Adipocyte (in vitro differentiated cells): Measurements from ENCODE around the gene RSBN1.
"Not testable (repeated sequence)": the region's sequence is repeated elsewhere in the genome, so short reads cannot be mapped to it uniquely, and the experiment has no call there.

Experiments used
- DNase-seq: peaks from one replicate; pipeline ENCODE4 v3.0.0-alpha.2; 2015; ENCODE audit warnings: low read depth
- H3K27me3 ChIP-seq: replicated peaks from 2 replicates; pipeline ENCODE4 v1.7.0; 2013; ENCODE audit warnings: mild to moderate bottlenecking, low read length, moderate library complexity; ENCODE audit not compliant: control insufficient read depth, insufficient read depth
- H3K36me3 ChIP-seq: 2 replicates; pipeline ENCODE4 v1.7.0; 2013; ENCODE audit warnings: low read length, mild to moderate bottlenecking, moderate library complexity; ENCODE audit not compliant: control insufficient read depth, insufficient read depth, severe bottlenecking
- H3K4me1 ChIP-seq: 2 replicates; pipeline ENCODE4 v1.7.0; 2013; ENCODE audit warnings: mild to moderate bottlenecking, low read length, moderate library complexity; ENCODE audit not compliant: control insufficient read depth, insufficient read depth
- H3K4me3 ChIP-seq: 2 replicates; pipeline ENCODE4 v1.7.0; 2013; ENCODE audit warnings: mild to moderate bottlenecking, low read length, moderate library complexity
- H3K9ac ChIP-seq: 2 replicates; pipeline ENCODE4 v1.7.0; 2013; ENCODE audit warnings: mild to moderate bottlenecking, low read length, moderate library complexity
- H3K9me3 ChIP-seq: 2 replicates; pipeline ENCODE4 v1.7.0; 2013; ENCODE audit warnings: mild to moderate bottlenecking, low read length, moderate library complexity; ENCODE audit not compliant: control insufficient read depth

Gene RSBN1

DNA sequence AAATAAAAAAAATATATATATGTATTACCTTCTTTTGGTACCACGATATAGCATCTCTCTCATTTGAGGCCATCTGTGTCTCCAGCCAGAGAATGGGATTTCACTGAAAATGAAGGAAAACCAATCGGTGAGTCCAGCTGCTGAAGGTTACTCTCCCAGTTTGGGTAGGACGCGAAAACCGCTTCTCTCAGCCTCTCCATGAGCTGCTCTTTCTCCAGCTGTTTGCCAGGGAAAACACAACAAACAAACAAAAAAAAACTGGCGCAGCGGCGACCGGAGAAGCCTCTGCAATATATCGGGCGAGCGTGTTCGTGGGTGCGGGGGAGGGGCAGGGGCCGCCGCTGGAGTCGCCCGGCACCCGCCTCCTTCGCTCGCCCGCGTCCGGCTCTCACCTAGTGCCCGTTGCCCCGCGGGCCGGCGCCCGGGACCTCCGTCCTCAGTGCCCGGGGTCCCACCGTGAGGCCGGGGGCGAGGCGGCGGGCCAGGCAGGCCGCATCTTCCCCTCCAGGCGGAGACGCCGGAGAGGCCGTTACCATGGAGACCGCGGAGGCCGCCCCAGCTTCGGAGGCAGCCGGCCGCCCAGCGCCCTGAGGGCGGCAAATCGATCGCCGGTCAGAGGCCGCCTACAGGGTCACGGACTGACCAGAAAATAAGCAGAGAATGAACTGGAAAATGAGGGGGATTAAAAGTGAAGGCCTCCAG is 53.5 kb downstream of the RSBN1 start:
- Histone ChIP-seq H3K27me3 (no peaks in the 10 kb centered on the region), H3K4me1 (peaks cover 36% of the 10 kb centered on the region), H3K9ac (peak overlapping the region; percentile 93), H3K36me3 (peaks cover 10% of the 10 kb centered on the region), H3K4me3 (peak overlapping the region; percentile 89), H3K9me3 (no peaks in the 10 kb centered on the region)
- DNase-seq = peak; percentile 80

- Histone ChIP-seq H3K4me3 (peak overlapping the region; percentile 31), H3K9me3 (no peaks in the 10 kb centered on the region)
- no peak for DNase-seq
Observed at GRCh38 chr1:113756461-113756860, 55.8 kb downstream of the RSBN1 start.

GRCh38 chr1:113753333-113753732 is 58.9 kb downstream of the RSBN1 start:
- H3K27me3 ChIP-seq, DNase-seq, H3K4me3 ChIP-seq, H3K9me3 ChIP-seq, H3K9ac ChIP-seq: not testable (repeated sequence)
- peaks cover 44% of the 10 kb centered on the region for H3K36me3 ChIP-seq
- peaks cover 14% of the 10 kb centered on the region for H3K4me1 ChIP-seq

More at GRCh38 chr1:113756461-113756860, 55.8 kb downstream of the RSBN1 start:
- no peaks in the 10 kb centered on the region for H3K27me3 ChIP-seq
- H3K4me1 ChIP-seq = peaks cover 20% of the 10 kb centered on the region
- peaks cover 25% of the 10 kb centered on the region for H3K36me3 ChIP-seq
- H3K9ac ChIP-seq = no peak overlapping the region

GRCh38 chr1:113751516-113751915 is 60.8 kb downstream of the RSBN1 start:
- DNase-seq = no peak

DNA sequence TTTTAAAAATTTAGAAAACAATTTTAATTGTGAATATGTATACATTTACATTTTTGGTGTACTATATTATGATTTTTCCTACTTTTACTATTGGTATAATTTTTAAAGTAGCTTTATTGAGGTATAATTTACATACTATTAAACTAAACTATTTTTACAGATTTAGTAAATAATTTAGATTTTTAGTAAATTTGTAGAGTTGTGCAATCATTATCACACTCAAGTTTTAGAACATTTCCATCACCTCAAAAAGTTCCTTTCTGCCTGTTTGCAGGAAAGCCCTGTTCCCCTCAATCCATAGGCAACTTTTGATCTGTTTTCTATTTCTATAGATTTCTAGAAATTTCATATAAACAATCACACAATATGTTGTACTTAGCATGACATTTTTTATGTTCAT is 61.2 kb downstream of the RSBN1 start:
- no peak for DNase-seq
- Histone ChIP-seq H3K27me3 (no peaks in the 10 kb centered on the region), H3K4me3 (no peak overlapping the region), H3K36me3 (peaks cover 53% of the 10 kb centered on the region), H3K4me1 (peaks cover 14% of the 10 kb centered on the region), H3K9me3 (no peaks in the 10 kb centered on the region), H3K9ac (no peak overlapping the region)

More at GRCh38 chr1:113751516-113751915, 60.8 kb downstream of the RSBN1 start:
- Histone ChIP-seq H3K9ac (no peak overlapping the region), H3K36me3 (peaks cover 49% of the 10 kb centered on the region), H3K27me3 (no peaks in the 10 kb centered on the region), H3K4me3 (no peak overlapping the region), H3K9me3 (no peaks in the 10 kb centered on the region), H3K4me1 (peaks cover 18% of the 10 kb centered on the region)

GRCh38 chr1:113749402-113749801 is 62.9 kb downstream of the RSBN1 start:
- Histone ChIP-seq H3K4me3 (no peak overlapping the region), H3K36me3 (peaks cover 57% of the 10 kb centered on the region), H3K27me3 (no peaks in the 10 kb centered on the region), H3K4me1 (peaks cover 14% of the 10 kb centered on the region), H3K9ac (no peak overlapping the region), H3K9me3 (no peaks in the 10 kb centered on the region)
- DNase-seq = no peak

- peaks cover 44% of the 10 kb centered on the region for H3K36me3 ChIP-seq
- H3K27me3 ChIP-seq = no peaks in the 10 kb centered on the region
- H3K4me3 ChIP-seq = no peak overlapping the region
- H3K9me3 ChIP-seq = no peaks in the 10 kb centered on the region
- no peak overlapping the region for H3K9ac ChIP-seq
- DNase-seq = peak; percentile 48
- H3K4me1 ChIP-seq = peaks cover 14% of the 10 kb centered on the region
Observed at GRCh38 chr1:113747376-113747775, 64.9 kb downstream of the RSBN1 start.

DNA sequence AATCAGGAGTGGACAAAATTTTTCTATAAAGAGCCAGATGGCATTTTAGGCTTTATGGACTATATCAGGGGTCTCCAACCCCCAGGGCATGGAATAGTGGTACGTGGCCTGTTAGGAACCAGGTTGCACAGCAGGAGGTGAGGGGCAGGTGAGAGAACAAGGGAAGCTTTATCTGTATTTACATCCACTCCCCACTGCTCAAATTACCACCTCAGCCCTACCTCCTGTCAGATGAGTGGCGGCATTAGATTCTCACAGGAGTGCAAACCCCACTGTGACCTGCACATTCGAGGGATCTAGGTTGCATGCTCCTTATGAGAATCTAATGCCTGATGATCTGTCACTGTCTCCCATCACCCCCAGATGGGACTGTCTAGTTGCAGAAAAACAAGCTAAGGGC is 66.9 kb downstream of the RSBN1 start:
- no peaks in the 10 kb centered on the region for H3K27me3 ChIP-seq
- no peaks in the 10 kb centered on the region for H3K9me3 ChIP-seq
- H3K36me3 ChIP-seq = peaks cover 42% of the 10 kb centered on the region
- no peak for DNase-seq
- no peak overlapping the region for H3K4me3 ChIP-seq
- H3K4me1 ChIP-seq = peaks cover 14% of the 10 kb centered on the region
- no peak overlapping the region for H3K9ac ChIP-seq

DNA sequence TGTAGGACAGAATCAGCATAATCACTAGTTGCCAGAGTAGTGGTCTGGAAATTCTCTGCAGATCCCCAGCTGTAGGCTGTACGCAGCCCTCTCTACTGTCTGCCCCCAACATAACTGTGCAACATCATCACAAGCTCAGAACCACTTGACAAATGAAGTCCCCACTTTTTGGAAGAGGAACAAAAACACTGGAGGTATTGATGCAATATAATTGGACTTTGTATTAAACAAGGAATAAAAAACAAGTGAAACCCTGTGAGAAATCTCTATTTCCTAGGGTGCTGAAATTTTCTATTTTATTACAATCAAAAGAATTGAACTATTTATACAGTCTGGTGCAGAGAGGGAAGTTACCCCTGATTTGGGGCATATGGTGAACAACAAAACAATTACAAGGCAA is 68.2 kb downstream of the RSBN1 start:
- Histone ChIP-seq H3K9ac (no peak overlapping the region), H3K9me3 (no peaks in the 10 kb centered on the region), H3K36me3 (peaks cover 38% of the 10 kb centered on the region)

GRCh38 chr1:113742515-113742914 is 69.8 kb downstream of the RSBN1 start:
- H3K9ac ChIP-seq = no peak overlapping the region
- H3K4me3 ChIP-seq = no peak overlapping the region
- DNase-seq = no peak
- H3K36me3 ChIP-seq = peaks cover 41% of the 10 kb centered on the region
- no peaks in the 10 kb centered on the region for H3K27me3 ChIP-seq
- peaks cover 8% of the 10 kb centered on the region for H3K4me1 ChIP-seq
- no peaks in the 10 kb centered on the region for H3K9me3 ChIP-seq

More for the DNA sequence above, 68.2 kb downstream of the RSBN1 start:
- no peak for DNase-seq
- Histone ChIP-seq H3K4me1 (peaks cover 14% of the 10 kb centered on the region), H3K4me3 (no peak overlapping the region), H3K27me3 (no peaks in the 10 kb centered on the region)

DNA sequence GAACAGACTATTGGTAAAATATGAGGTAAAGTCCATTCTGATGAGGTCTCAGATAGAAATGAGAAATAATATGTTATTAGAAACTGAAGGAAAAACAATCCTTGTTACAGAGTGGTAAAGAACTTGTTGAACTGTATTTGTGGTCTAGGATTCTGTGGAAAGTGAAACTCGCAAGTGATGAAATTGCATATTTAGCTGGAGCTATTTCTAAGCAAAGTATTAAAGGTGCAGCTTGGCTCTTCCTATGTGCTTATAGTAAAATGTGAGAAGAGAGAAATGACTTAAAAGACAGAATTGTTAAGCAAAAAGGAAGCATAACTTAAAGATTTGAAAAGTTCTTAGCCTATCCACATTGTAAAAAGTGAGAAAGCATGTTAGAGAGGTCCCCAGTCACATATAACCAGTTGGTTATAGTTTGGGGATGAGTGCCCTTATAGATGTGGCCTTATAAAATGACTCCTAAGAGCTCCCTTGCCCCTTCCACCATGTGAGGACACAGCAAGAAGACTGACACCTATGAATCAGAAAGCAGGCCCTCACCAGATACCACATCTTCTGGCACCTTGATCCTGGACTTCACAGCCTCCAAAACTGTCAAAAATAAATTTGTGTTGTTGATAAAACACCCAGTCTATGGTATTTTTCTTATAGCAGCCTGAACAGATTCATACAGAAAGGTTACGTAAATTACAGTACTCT is 77.8 kb downstream of the RSBN1 start:
- H3K4me3 ChIP-seq = no peak overlapping the region
- H3K9me3 ChIP-seq = no peaks in the 10 kb centered on the region
- DNase-seq = no peak
- peaks cover 66% of the 10 kb centered on the region for H3K36me3 ChIP-seq
- no peaks in the 10 kb centered on the region for H3K27me3 ChIP-seq
- no peaks in the 10 kb centered on the region for H3K4me1 ChIP-seq
- H3K9ac ChIP-seq = no peak overlapping the region
